T-helper 2 cell treated with Interferon-gamma antibody and Interleukin-4, amounts not matched to agents 100 ng/mL and 5 ng/mL, for 36 hours (primary cell): ENCODE results near the gene EPGN. TPM values are rescaled to one million over a fixed set of nuclear protein-coding genes. Genes with fewer than 3 reads are reported as not detected.
"Not testable (repeated sequence)": the region's sequence is repeated elsewhere in the genome, so short reads cannot be mapped to it uniquely, and the experiment has no call there.

ENCODE experiments used
- intact Hi-C: fragments of 100-400 bp; cut with micrococcal nuclease; formaldehyde crosslinking; loops from one replicate; pipeline ENCODE4 v1.15.1; 2023
- total RNA-seq: library from RNA; stranded (reverse); gene quantifications from 2 replicates; pipeline ENCODE4 v1.2.3, GENCODE V29; 2022

The EPGN gene
- total RNA-seq, 1 donor from 2014 or later: 1.3 TPM

DNA sequence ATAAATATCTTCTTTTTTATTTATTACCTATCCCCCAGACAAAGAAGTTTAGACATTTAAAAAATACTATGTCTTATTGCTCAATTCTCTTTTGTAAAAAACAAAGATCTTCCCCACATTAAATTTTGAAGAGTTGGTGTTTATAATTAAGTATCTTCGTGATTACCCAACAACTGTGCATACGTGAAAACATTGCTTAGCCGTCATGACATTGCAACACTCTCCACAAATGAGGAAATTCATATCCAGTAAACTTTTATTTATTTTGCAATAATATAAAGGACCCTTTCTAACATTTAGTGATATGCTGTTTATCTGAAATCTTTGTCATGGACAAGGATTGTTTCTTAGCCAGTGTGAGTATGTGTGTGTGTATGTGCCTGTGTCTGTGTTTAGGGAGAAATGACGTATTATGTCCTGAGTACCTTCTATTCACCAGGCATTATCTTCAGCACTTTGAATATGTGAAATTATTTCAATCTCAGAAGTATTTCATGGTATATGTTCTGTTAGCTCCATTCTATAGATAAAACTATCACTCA, 30.6 kb downstream of the EPGN start:
- intact Hi-C loops: no loop called here

DNA sequence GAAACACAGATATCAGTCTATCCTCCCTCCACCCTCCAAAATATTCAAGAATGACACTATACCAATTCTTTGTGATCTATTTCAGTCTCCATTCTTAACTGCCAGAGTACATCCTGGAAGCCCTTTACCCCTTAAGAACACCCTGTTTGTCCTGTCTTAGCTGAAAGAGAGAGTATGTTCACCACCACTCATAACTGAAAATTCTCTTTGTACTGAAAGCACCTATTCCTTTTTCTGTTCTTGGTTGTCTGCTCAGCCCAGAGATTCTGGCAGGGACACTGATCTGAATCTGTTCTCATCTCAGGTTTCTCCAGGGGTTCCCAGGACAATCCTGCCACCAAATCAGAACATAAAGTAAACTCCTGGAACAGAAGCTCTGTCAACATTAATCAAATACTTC, 31.2 kb downstream of the EPGN start:
- intact Hi-C loops: no loop called here

DNA sequence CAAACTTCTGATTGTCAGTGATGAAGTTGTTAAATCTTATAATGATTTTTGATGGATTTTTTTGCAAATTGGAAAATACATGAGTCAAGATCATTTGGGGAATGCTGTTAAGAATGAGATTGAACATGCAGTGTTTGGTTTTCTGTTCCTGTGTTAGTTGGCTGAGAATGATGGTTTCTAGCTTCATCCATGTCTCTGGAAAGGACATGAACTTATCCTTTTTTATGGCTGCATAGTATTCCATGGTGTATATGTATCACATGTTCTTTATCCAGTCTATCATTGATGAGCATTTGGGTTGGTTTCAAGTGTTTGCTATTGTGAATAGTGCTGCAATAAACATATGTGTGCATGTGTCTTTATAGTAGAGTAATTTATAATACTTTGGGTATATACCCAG, 32.2 kb downstream of the EPGN start:
- intact Hi-C loops: not testable (repeated sequence)

DNA sequence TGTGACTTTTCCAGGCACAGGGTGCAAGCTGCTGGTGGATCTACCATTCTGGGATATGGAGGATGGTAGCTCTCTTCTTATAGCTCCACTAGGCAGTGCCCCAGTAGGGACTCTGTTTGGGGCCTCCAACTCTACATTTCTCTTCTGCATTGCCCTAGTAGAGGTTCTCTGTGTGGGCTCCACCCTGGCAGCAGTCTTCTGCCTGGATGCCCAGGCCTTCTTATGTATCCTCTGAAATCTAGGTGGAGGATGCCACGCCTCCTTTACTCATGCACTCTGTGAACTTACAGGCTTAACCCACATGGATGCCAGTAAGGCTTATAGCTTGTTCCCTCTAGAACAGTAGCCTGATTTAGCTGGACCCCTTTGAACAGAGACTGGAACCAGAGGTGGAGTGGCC, 35.8 kb downstream of the EPGN start:
- intact Hi-C loops: no loop called here

DNA sequence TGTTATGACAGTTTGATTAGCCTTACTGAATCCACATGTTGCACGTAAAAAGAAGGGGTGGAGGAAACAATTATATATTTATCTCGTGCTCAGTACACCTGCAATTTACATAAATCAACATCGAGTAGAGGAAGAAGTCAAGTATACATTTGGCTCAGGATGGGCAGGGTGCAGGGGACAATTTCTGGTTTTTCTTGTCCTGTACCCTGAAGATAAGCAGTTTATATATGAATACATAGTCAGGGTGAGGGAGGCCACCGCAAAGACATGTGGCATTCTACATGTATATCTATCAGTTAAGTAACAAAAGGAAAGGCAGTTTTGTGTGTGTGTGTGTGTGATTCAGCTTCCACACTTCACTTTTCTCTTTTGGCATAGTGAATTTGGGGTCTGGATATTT, 45.6 kb downstream of the EPGN start:
- intact Hi-C loops: no loop called here

DNA sequence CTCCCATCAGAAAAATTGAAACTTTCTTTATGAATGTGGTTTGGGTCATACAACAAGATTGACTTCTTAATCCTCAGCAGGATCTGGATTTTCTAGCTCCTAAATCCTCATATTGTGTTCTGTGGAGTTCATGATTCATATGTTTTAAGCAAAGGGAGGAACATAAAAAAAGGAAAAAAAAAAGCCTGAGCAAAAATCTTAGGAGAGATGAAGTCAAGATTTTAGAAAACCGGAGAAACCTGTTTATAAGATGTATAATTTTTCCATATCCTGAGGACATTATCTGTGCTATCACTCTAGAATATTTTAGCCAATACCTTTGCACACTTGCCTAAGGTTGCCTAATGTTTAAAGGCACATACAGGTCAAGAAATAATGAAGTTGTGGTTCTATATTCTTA, 49.7 kb downstream of the EPGN start:
- intact Hi-C loops: no loop called here

DNA sequence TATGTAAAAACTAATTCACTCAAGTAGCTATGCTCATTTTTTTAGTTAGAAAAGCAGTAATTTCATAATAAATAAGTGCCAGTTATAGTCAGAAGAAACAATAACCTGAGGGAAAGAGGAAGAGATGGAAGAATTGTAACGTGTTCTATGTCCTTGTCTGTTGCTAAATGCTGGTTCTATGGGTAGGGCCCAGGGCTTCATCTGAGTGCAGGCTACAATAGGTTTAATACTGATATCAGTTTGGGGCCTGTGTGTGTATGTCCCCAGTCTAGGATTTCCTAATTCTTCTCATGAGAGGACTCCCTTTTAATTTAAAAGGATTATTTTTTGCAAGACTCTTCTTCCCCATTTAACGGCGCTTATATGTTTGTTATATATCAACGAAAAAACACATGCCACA, 53.4 kb downstream of the EPGN start:
- intact Hi-C loops: no loop called here

DNA sequence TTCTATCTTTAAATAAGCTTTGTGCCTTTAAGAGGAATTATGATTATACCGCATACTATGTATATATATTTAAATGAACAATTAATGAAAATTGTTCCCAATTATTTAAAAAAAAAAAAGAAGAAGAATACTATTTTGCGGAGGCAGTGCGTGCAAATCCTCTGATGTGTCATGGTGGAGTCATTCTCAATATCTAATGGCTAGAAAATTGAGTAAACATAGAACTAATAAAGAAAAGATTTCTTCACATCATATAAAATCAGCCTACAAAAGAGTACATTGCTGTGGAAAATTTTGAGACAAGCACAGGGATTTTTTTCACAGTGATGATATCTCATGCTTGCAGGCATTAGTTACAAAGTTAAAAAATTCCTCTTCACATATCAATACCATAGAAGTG, 54.1 kb downstream of the EPGN start:
- intact Hi-C loops: no loop called here

DNA sequence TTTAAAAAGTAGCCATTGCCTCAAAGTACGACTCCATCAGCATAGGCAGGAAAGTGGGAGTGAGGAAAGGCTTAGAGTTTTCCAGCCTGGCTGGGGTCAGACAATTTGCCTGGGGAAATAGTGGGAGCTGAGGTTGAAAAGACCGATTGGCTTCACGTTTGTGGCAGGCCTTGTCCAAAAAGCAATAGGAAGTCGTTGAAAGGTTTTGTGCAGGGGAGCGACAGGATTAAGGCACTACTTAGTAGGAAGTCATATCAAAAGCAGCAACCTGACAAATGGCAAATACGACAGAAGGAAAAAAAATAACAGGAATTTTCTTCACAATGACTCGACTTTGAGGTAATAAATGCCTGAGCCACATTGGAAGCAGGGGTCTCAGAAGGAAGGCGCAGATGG, 56.0 kb downstream of the EPGN start:
- intact Hi-C loops: no loop called here

DNA sequence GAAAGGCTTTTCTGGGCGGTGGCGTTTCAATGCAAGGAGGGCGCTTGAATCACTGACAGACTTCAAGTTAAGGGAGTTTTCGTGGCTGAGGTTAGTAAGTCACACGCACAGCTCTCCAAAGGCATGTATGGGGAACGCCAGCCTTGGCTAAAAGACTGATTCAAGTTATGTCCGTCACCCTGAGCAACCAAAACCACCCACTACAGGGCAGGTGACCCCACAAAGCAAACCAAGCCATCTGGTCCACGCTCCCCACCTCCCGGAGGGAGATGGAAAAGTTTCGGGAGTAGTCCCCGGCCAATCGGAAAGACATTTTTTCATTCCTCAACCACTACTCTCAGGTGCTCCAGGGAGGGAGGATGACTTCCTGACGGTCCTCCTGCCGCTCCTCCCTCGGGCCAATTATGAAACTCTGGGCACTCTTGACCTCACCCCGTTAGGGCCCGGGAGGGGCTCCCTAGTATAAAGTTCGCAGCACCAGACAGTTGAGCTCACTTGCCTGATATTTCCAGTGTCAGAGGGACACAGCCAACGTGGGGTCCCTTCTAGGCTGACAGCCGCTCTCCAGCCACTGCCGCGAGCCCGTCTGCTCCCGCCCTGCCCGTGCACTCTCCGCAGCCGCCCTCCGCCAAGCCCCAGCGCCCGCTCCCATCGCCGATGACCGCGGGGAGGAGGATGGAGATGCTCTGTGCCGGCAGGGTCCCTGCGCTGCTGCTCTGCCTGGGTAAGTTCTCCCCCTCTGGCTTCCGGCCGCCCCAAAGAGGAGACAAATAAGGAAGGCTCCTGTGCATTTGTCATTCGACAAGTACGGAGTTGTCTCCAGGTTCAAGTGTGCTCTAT, 56.6 kb downstream of the EPGN start, which contains the start of gene EREG:
Gene EREG (plus strand): TSS at position 494 of the 840 bp plus-strand sequence. CDS start 164 bp downstream, at position 658.
- intact Hi-C loops: no loop called here

DNA sequence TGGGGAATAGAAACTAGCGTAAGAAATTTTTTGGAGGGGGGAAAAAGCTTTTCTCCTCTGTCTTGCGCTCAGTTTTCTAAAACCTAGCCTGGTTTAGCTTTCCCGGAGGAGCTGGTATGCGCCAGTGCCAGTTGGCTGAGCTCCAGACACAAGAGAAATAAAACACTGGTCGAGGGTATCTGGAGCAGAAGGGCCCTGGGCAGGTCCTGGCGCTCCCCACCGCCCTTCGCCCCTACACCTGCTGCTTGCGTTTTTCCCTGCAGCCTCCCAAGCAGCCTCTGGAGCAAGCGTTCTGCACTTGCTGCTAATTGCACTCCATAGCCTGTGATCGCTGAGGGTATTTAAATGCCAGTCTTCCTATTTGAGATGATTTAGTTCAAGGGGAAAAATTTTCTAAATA, 57.5 kb downstream of the EPGN start:
- intact Hi-C loops: no loop called here

Other genes starting within 250 kb of the EPGN start
- gene CXCL2, start 209.3 kb upstream of the EPGN start, total RNA-seq: not detected in 2 replicates
- gene MTHFD2L, start 150.4 kb upstream of the EPGN start, total RNA-seq: 7.4 and 9.1 TPM in 2 replicates
- gene EREG, start 56.7 kb downstream of the EPGN start, total RNA-seq: not detected in 2 replicates
- not detected in 2 replicates for gene AREG, start 136.7 kb downstream of the EPGN start, total RNA-seq